ENCODE results near the gene IGFBP1. TPM values are rescaled to one million over a fixed set of nuclear protein-coding genes. Genes with fewer than 3 reads are reported as not detected.

IGFBP1 gene
- total and polyA plus RNA-seq, 8 donors = 0.55 TPM; not detected in 7

- 82 to 91% (median 84%) methylated on average over 5 of the region's 5 CpGs for WGBS, 5 donors
- peaks cover 8 to 78% (median 35%) of the 10 kb centered on the region in 3 donors for H3K27me3 ChIP-seq
- no peak overlapping the region for H3K4me3 ChIP-seq
- TF ChIP-seq POLR2A (IDR thresholded peaks at IDR 0.05) = no peak
- TF ChIP-seq POLR2AphosphoS5 (IDR thresholded peaks at IDR 0.05) = no peak
- TF ChIP-seq, protein P1, sequence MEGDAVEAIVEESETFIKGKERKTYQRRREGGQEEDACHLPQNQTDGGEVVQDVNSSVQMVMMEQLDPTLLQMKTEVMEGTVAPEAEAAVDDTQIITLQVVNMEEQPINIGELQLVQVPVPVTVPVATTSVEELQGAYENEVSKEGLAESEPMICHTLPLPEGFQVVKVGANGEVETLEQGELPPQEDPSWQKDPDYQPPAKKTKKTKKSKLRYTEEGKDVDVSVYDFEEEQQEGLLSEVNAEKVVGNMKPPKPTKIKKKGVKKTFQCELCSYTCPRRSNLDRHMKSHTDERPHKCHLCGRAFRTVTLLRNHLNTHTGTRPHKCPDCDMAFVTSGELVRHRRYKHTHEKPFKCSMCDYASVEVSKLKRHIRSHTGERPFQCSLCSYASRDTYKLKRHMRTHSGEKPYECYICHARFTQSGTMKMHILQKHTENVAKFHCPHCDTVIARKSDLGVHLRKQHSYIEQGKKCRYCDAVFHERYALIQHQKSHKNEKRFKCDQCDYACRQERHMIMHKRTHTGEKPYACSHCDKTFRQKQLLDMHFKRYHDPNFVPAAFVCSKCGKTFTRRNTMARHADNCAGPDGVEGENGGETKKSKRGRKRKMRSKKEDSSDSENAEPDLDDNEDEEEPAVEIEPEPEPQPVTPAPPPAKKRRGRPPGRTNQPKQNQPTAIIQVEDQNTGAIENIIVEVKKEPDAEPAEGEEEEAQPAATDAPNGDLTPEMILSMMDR (IDR thresholded peaks at IDR 0.05) = no peak
- TF ChIP-seq EP300 (IDR thresholded peaks at IDR 0.05) = no peak
- H3K9me3 ChIP-seq = no peaks in the 10 kb centered on the region
- H3K36me3 ChIP-seq = no peaks in the 10 kb centered on the region
- DNase-seq = no peak
- intact Hi-C loops (cut with DNase I; ENCODE audit: low total_unique reads) = no loop called here
- no peak overlapping the region for H3K27ac ChIP-seq
- H3K4me1 ChIP-seq = peaks cover 9 to 16% (median 11%) of the 10 kb centered on the region in 4 donors
Measured at GRCh38 chr7:45886931-45887667, 1.2 kb upstream of the IGFBP1 start.

- Histone ChIP-seq H3K4me1 (peaks cover 9 to 16% (median 11%) of the 10 kb centered on the region in 4 donors), H3K9me3 (no peaks in the 10 kb centered on the region), H3K36me3 (no peaks in the 10 kb centered on the region), H3K27ac (no peak overlapping the region), H3K4me3 (peak overlapping the region; percentile 7 to 43 (median 24)), H3K27me3 (peaks cover 8 to 79% (median 35%) of the 10 kb centered on the region in 3 donors)
- DNase-seq = no peak
- WGBS, 5 donors = 13 to 36% (median 15%) methylated on average over 6 to 14 of the region's 14 CpGs
- intact Hi-C loops (cut with DNase I; ENCODE audit: low total_unique reads) = no loop called here
- TF ChIP-seq, protein P1 (IDR thresholded peaks at IDR 0.05) = no peak
- TF ChIP-seq POLR2A (IDR thresholded peaks at IDR 0.05) (no peak), EP300 (IDR thresholded peaks at IDR 0.05) (no peak), POLR2AphosphoS5 (IDR thresholded peaks at IDR 0.05) (no peak)
Measured at GRCh38 chr7:45888993-45889366, 692 bp downstream of the IGFBP1 start.

DNA sequence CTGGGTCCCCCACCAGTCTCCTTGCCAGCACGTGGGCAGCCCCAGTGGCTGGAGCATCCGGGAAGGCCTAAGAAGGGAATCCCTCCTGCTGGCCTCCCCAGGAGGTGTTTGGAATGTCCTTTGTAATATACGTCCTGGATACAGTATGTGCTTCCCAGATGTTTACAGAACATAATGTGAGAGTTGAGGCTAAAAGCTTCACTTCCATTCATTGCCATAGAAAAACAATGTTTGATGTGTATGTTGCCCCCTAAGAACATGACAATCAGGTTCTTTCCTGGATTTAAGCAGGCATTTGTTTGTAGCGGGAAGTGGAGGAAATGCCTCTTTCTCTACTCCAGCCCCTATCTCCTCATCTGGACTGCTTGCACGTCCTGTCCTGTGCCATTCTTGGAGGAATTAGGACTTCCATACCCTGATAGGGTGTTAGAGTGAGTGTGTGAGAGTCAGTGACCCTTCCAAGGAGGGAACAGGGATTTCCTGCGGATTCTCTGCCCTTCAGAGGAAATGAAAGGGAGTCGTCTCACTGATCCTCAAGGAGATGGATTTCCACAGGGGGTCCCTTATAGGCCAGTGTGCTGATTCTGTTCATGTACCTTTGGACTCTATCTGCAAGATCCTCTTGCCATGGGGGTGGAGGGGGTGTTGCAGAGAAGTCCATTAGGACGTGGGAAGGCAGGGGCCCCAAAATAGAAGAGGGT lies 1.2 kb downstream of the IGFBP1 start:
- TF ChIP-seq, protein P1 (IDR thresholded peaks at IDR 0.05) = no peak
- TF ChIP-seq EP300 (IDR thresholded peaks at IDR 0.05) (no peak), POLR2AphosphoS5 (IDR thresholded peaks at IDR 0.05) (no peak), POLR2A (IDR thresholded peaks at IDR 0.05) (no peak)
- peaks cover 8 to 79% (median 35%) of the 10 kb centered on the region in 3 donors for H3K27me3 ChIP-seq
- intact Hi-C loops (cut with DNase I; ENCODE audit: low total_unique reads) = no loop called here
- WGBS, 5 donors = 52 to 67% (median 58%) methylated on average over 6 to 8 of the region's 8 CpGs
- H3K9me3 ChIP-seq = no peaks in the 10 kb centered on the region
- no peak for DNase-seq
- H3K36me3 ChIP-seq = no peaks in the 10 kb centered on the region
- no peak overlapping the region for H3K27ac ChIP-seq
- H3K4me1 ChIP-seq = peaks cover 9 to 16% (median 11%) of the 10 kb centered on the region in 4 donors
- no peak overlapping the region for H3K4me3 ChIP-seq

DNA sequence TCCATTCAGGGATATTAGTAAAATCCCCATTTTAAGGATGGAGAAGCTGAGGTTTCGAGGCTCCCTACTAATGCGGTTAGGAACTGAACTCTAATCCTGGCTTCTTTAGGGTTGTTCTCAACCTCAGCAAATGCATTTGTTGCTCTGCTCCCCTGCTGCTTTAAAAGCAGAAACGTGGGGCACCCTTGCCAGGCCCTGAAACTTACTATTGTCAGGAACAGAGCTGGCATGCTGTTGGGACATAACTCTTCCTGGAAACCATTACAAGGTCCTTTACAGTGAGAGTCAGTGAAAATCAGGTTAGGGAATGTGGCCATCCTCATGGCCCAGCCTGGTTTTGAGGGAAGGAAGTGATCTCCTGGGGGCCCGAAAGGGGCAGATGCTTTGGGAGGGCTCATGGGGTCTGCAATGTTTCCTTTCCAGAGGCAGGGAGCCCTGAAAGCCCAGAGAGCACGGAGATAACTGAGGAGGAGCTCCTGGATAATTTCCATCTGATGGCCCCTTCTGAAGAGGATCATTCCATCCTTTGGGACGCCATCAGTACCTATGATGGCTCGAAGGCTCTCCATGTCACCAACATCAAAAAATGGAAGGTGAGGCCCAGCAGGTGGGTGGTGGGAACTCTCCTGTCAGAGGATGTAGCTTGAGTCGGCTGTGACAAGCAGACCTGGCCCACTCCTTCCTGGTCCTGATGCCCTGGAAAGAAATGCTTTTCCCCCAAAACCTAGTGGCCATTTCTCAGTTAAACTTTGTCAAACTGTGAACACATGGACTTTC lies 2.0 kb downstream of the IGFBP1 start:
- Histone ChIP-seq H3K4me1 (peaks cover 9 to 16% (median 11%) of the 10 kb centered on the region in 4 donors), H3K4me3 (no peak overlapping the region), H3K9me3 (no peaks in the 10 kb centered on the region), H3K36me3 (no peaks in the 10 kb centered on the region), H3K27ac (no peak overlapping the region), H3K27me3 (peaks cover 8 to 76% (median 32%) of the 10 kb centered on the region in 3 donors)
- WGBS, 5 donors = 81 to 88% (median 84%) methylated on average over 7 to 8 of the region's 8 CpGs
- intact Hi-C loops (cut with DNase I; ENCODE audit: low total_unique reads) = no loop called here
- DNase-seq = no peak
- TF ChIP-seq POLR2AphosphoS5 (IDR thresholded peaks at IDR 0.05) (no peak), POLR2A (IDR thresholded peaks at IDR 0.05) (no peak), EP300 (IDR thresholded peaks at IDR 0.05) (no peak)
- TF ChIP-seq, protein P1 (IDR thresholded peaks at IDR 0.05) = no peak

All from stomach (tissue), 9 donors.